CD4-positive, alpha-beta T cell treated with Interleukin-12 subunit alpha and Interleukin-12 subunit beta, for 1 hour (primary cell): ENCODE results near the gene HELZ.
"Not testable (repeated sequence)": the region's sequence is repeated elsewhere in the genome, so short reads cannot be mapped to it uniquely, and the experiment has no call there.

Experiments used
- DNase-seq: peaks from one replicate; pipeline ENCODE4 v3.0.0-alpha.2; 2020

HELZ gene

DNA sequence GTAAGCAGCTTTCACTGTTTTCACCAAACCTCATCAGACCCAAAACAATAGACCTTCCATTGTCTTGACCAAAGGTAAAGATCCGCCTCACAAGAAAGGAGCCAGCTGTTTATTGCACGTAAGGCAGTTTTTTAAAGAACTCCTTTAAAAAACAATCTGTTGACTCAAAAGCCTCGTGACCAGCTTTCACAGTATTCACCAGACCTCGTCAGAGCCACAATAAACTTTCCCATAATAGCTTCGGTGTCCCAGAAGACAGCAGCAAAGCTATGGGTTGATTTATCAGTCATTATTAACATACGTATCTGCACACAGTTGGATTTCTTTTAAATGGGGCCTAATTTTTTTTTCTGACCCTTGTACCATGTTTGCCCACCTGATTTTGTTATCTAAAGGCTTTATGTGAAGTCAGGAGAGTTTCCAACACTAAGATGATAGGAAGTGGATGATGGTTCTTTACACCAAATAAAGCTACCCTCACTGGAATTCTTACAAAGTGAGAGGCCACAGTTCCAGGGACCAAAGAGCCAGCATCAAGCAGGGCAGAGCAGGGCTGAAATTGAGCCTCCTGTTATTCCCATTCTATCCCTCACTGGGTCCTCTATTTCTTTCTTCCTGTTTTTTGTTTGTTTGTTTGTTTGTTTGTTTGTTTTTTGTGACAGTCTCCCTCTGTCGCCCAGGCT is 17.6 kb upstream of the HELZ start:
- no peak for DNase-seq

DNA sequence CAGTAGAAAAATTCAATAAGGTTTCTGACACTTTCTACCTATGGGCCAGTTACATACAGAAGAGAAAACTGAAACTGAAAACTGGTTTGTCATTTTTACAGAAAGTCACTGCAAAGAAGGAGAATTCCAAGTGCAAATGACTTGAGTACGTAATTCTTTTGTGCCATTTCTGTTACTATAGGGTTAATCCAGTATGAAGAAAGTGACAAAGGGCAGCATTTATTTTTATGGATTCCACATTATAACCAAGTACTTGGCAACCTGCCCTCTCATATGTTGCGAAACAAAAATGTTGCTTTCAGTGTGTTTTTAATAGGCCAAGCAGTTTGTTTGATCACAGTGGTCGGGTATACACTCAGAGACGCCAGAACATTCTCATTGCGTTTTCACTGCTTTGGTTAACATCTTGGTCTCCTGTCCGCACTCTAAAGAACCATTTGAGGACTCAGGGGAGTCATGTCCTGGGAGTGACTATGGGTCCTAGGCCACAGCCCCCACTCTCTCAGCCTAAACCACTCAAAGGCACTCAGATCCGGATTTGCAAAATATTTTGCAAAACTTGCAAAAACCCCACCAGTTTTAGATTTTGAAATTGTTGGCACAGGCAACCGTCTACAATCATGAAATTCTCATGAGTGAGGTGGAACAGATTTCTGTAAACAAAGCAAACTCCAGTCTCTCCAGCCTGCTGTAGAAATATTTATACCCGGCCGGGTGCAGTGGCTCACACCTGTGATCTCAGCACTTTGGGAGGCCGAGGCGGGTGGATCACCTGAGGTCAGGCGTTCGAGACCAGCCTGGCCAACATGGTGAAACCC is 15.4 kb upstream of the HELZ start:
- DNase-seq, result no peak

DNA sequence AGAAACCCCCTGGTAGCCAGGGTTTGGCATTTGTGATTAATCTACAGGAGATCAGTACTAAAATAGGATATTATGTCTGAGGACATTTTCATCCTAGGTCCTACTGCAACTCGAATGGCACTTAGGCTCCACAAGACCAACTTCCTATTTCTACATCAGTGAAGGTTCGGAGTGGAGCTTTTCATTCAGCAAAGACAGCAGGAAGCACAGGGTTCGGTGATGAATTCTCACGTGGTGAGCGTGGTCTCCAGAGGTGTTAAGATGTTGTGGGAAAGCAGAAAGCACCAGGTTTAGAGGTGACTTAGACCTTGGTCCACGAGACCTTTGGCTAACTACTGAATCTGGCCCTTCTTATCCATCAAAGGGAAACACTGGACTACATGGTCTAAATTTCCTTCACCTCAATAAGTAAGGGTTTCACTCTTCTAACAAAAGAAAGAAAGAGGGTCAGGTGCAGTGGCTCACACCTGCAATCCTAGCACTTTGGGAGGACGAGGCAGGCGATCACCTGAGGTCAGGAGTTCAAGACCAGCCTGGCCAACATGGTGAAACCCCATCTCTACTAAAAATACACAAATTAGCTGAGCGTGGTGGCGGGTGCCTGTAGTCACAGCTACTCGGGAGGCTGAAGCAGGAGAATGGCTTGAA is 13.9 kb upstream of the HELZ start:
- peak; percentile 49 for DNase-seq

- no peak for DNase-seq
Observed at GRCh38 chr17:67256075-67256732, 11.2 kb upstream of the HELZ start.

DNA sequence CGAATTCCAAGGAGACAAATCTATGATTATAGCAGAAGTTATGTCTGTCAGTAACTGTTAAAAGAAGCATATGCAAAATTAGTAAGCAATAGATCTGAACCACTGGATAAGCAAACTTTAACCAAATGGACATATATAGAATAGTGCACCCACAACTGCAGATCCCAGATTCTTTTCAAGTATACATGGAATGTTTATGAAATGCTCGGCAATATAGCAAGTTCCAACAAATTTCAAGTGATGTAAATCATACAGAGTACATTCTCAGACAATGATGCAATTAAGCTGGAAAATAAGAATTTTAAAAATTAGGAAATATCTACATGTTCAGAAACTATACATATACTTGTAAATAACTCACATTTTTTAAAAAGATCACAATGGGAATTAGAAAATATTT is 8.4 kb upstream of the HELZ start:
- DNase-seq, result no peak

DNA sequence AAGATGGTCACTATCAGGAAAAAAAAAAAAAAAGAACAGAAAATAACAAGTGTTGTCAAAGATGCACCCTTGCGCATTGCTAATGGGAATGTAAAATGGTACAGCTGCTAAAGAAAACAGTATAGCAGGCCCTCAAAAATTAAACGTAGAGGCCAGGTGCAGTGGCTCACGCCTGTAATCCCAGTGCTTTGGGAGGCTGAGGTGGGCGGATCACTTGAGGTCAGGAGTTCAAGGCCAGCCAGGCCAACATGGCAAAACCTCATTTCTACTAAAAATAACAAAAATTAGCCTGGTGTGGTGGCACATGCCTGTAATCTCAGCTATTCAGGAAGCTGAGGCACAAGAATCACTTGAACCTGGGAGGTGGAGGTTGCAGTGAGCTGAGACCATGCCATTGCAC is 6.6 kb upstream of the HELZ start:
- DNase-seq, result not testable (repeated sequence)

GRCh38 chr17:67248291-67248690 is 3.3 kb upstream of the HELZ start:
- no peak for DNase-seq

DNA sequence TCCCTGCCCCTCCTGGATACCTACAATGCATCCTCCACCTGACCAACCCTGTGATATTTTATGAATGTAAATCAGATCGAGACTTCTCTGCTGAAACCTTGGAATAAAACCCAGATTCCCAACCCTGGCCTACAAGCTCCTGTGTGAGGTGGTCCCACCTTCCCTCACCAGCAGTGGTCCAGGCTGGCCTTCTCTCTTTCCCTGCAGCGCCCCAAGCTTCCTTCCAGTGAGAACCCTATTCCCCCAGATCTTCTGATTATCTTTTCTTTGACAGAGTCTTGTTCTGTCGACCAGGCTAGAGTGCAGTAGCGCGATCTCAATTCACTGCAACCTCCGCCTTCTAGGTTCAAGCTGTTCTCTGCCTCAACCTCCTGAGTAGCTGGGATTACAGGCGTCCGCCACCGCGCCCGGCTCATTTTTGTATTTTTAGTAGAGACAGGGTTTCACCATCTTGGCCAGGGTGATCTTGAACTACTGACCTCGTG is 2.5 kb upstream of the HELZ start:
- DNase-seq, result no peak

- DNase-seq, result peak; percentile 63
Observed at GRCh38 chr17:67246653-67247415, 1.8 kb upstream of the HELZ start.

DNA sequence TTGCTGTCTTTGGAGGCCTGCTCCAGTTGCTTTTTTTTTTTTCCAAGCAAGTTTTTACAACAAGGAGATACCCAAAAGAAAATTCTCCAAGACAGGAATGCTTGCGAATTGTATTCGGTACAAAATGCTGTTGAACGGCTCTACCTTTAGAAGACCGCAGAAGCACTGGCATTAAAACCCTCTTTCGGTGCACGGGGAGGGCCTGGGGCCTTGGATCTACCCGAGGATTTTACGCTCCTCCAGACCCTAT is 1.3 kb upstream of the HELZ start:
- DNase-seq, result no peak

DNA sequence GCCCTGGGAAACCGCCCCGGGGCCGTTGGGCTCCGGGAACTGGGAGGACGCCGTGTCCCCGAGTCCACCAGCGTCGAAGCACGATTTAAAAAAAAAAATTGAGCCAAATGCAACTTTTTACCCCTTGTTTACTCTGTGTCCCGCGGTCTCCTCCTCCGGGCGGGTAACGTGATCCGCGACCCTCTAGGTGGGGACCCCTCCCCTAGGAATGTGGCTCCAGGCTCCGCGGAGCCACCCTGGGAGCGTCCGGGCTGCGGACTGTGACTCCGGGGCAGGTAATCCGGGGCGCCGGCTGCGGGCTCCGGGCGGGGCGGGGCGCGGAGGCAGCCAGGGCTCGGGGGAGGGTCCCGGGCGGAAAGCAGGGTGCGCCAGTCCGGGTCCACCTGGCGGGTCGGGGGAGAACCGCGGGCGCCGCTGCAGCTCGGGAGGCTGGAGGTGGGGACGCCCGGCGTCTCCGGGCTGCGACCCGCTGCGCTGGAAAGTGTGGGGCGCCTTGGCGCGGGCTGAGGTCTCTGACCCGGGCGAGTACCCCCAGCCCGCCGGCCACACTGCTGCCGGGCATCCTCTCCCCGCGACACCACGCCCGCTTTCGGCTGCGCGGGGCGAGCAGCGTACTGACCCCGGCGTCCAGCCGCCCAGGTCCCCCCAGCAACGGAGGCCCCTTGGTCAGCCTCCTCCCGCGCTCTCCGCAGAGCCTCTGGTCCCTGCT is 852 bp upstream of the HELZ start:
- DNase-seq, result peak; percentile 55

DNA sequence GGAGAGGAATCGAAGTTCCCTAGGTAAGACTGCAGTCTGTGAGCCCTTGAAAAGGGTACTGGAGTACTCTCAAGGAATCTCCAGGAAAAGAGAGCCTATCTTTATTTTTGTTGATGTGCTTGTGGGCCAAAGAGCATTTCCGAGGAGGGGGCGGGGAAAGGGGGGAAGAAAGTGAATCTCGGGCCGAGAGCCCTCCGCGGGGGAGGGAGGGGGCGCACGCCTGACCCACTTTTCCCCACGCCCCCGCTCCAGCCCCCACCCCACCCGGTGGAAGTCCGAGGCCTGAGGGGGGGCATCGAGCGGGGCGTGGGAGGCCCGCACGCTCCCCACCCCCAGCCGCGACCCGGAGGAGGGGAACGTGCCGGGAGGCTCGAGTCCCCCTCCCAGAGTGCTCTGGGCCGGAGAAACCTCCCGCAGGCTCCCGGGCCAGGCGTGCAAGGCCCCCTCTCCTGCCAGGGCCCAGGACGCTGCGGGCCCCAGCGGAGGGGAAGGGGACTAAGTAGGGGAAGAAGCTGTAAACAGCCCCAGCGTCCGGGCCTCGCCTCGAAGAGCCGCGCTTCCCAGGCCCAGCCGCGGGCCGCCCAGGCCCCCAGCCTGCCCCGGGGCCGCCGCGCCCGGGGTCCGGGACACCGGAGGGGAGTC is 444 bp downstream of the HELZ start:
- no peak for DNase-seq

GRCh38 chr17:67243284-67243683 is 1.7 kb downstream of the HELZ start:
- DNase-seq, result no peak

DNA sequence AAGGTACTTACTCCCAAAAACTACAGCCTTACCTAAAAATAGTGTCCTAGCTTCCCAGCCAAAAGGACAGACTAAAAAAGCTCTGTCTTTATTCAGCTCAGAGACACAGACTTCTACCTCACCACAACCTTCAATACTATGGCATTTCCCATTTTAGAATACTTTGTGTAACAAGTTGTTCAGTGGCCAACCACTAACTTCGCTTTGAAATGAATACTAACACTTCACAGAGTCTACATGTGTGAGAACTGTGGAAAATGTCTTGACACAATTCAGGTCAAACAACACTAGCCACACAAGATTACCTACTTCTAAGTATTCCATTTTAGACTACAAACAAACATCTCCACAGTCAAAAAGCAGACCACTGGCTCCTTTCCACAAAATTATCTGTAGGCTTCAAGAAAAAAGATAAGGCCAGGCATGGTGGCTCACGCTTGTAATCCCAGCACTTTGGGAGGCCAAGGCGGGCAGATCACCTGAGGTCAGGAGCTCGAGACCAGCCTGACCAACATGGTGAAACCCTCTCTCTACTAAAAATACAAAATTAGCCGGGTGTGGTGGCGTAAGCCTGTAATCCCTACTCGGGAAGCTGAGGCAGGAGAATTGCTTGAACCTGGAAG is 3.2 kb downstream of the HELZ start:
- no peak for DNase-seq

GRCh38 chr17:67239597-67239996 is 5.4 kb downstream of the HELZ start:
- DNase-seq, result no peak

- no peak for DNase-seq
Observed at GRCh38 chr17:67238991-67239390, 6.0 kb downstream of the HELZ start.

DNA sequence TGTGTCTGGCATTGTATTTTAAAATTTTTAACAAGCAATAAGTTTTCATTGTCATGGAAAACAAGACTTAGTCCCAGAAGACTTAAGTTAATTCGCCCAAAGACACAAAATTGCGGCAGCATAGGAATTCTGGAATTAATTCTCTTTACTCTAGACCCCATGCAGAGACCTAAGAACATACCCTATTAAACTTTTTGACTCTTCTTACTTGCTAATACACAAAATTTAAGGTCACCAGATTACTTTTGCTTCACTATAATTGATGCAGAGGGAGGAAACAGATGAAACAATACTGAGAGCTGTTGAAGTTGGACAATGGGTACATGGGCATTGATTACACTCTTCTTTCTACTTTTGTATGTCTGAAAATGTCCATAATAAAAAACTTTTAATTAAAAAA is 12.6 kb downstream of the HELZ start:
- DNase-seq, result no peak

- DNase-seq, result no peak
Observed at GRCh38 chr17:67229109-67229955, 15.7 kb downstream of the HELZ start.

GRCh38 chr17:67227488-67227887 is 17.5 kb downstream of the HELZ start:
- DNase-seq, result no peak

- no peak for DNase-seq
Observed at GRCh38 chr17:67225316-67225715, 19.7 kb downstream of the HELZ start.
